Tibial artery (tissue), 4 donors: Measurements from ENCODE around the gene ACTA2.

Experiments used
- DNase-seq, 2 donors: peaks; one replicate each; pipeline ENCODE4 v3.0.0-alpha.2; 2019
- H3K27ac ChIP-seq, 2 donors: fragments of 200-600 bp; sonication (generic) in 1 of 2; 1 replicate in 1 of 2; 2 replicates in 1 of 2; pipeline ENCODE4 v1.5.1; 2018 to 2019; ENCODE audit warnings: mild to moderate bottlenecking in 1 of 2
- H3K27me3 ChIP-seq, 2 donors: fragments of 200-600 bp; sonication (generic) in 1 of 2; one replicate each; pipeline versions ENCODE4 v1.5.1 to v1.6.0; 2016 to 2019
- H3K36me3 ChIP-seq, 3 donors: fragments of 200-600 bp; sonication (generic) in 2 of 3; one replicate each; pipeline ENCODE4 v1.5.1; 2016 to 2019; ENCODE audit warnings: mild to moderate bottlenecking in 2 of 3
- H3K4me1 ChIP-seq, 4 donors: fragments of 200-600 bp; sonication (generic) in 2 of 4; 1 replicate in 3 of 4; 2 replicates in 1 of 4; pipeline ENCODE4 v1.5.1; 2016 to 2019
- H3K4me3 ChIP-seq, 2 donors: fragments of 200-600 bp; sonication (generic) in 1 of 2; 1 replicate in 1 of 2; 2 replicates in 1 of 2; pipeline ENCODE4 v1.5.1; 2018 to 2019; ENCODE audit warnings: mild to moderate bottlenecking in 2 of 2
- H3K9me3 ChIP-seq, 3 donors: fragments of 200-600 bp; sonication (generic) in 1 of 3; one replicate each; pipeline ENCODE4 v1.5.1; 2016 to 2019
- intact Hi-C: fragments of 100-400 bp; cut with DNase I; formaldehyde crosslinking; loops from one replicate; pipeline ENCODE4 v1.15.0; 2023; ENCODE audit warnings: low total_unique reads
- TF ChIP-seq, protein P1 (sequence below), 2 experiments: fragments of 200-600 bp in 1 of 2; fragments of 450-650 bp in 1 of 2; IDR thresholded peaks; one replicate each; pipeline ENCODE4 v1.5.1; 2017 to 2019; ENCODE audit warnings: antibody characterized with exemption in 2 of 2, mild to moderate bottlenecking in 1 of 2, moderate library complexity in 1 of 2

Gene ACTA2

DNA sequence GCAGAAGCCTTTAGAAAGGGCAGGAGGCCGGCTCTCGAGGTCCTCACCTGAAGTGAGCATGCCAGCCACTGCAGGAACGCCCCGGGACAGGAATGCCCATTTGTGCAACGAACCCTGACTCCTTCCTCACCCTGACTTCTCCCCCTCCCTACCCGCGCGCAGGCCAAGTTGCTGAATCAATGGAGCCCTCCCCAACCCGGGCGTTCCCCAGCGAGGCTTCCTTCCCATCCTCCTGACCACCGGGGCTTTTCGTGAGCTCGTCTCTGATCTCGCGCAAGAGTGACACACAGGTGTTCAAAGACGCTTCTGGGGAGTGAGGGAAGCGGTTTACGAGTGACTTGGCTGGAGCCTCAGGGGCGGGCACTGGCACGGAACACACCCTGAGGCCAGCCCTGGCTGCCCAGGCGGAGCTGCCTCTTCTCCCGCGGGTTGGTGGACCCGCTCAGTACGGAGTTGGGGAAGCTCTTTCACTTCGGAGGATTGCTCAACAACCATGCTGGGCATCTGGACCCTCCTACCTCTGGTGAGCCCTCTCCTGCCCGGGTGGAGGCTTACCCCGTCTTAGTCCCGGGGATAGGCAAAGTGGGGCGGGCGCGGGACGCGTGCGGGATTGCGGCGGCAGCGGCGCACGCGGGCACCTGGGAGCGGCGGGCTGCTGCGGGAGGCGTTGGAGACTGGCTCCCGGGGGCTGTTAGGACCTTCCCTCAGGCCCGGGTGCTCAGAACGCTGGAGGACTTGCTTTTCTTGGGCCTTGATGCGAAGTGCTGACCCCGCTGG, 38.0 kb upstream of the ACTA2 start, which contains the start of gene FAS:
TSS of gene FAS (plus strand) at position 415 of the 777 bp plus-strand sequence. CDS start at position 494, 79 bp downstream.
- DNase-seq = peak; percentile 83 to 90
- Histone ChIP-seq H3K36me3 (no peaks in the 10 kb centered on the region), H3K27ac (peak within 1 kb of the TSS; percentile 92 to 93), H3K4me3 (peak within 1 kb of the TSS; percentile 77 to 93), H3K4me1 (peaks cover 0 to 79% (median 21%) of the 10 kb centered on the region in 4 donors), H3K9me3 (no peaks in the 10 kb centered on the region), H3K27me3 (no peaks in the 10 kb centered on the region)
- intact Hi-C loops = no loop called here
- TF ChIP-seq, protein P1, sequence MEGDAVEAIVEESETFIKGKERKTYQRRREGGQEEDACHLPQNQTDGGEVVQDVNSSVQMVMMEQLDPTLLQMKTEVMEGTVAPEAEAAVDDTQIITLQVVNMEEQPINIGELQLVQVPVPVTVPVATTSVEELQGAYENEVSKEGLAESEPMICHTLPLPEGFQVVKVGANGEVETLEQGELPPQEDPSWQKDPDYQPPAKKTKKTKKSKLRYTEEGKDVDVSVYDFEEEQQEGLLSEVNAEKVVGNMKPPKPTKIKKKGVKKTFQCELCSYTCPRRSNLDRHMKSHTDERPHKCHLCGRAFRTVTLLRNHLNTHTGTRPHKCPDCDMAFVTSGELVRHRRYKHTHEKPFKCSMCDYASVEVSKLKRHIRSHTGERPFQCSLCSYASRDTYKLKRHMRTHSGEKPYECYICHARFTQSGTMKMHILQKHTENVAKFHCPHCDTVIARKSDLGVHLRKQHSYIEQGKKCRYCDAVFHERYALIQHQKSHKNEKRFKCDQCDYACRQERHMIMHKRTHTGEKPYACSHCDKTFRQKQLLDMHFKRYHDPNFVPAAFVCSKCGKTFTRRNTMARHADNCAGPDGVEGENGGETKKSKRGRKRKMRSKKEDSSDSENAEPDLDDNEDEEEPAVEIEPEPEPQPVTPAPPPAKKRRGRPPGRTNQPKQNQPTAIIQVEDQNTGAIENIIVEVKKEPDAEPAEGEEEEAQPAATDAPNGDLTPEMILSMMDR (IDR thresholded peaks at IDR 0.05) = no peak

DNA sequence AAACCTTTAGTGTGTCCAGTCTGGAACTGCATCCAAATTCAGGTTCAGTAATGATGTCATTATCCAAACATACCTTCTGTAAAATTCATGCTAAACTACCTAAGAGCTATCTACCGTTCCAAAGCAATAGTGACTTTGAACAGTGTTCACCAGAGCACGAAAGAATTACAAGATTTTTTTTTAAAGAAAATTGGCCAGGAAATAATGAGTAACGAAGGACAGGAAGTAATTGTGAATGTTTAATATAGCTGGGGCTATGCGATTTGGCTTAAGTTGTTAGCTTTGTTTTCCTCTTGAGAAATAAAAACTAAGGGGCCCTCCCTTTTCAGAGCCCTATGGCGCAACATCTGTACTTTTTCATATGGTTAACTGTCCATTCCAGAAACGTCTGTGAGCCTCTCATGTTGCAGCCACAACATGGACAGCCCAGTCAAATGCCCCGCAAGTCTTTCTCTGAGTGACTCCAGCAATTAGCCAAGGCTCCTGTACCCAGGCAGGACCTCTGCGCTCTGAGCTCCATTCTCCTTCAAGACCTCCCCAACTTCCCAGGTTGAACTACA, 37.3 kb upstream of the ACTA2 start:
- TF ChIP-seq, protein P1 (IDR thresholded peaks at IDR 0.05) = no peak
- H3K27ac ChIP-seq = peak overlapping the region; percentile 92 to 93
- DNase-seq = peak in 1 of 2 donors; percentile 65
- H3K36me3 ChIP-seq = no peaks in the 10 kb centered on the region
- intact Hi-C loops = loop anchor here (5.0 to 10.0 kb wide), 2 partner anchors 53 to 155 kb away; no protein-coding TSS in a partner anchor
- H3K4me3 ChIP-seq = peak overlapping the region; percentile 77 to 93
- no peaks in the 10 kb centered on the region for H3K9me3 ChIP-seq
- no peaks in the 10 kb centered on the region for H3K27me3 ChIP-seq
- H3K4me1 ChIP-seq = peaks cover 0 to 79% (median 27%) of the 10 kb centered on the region in 4 donors

DNA sequence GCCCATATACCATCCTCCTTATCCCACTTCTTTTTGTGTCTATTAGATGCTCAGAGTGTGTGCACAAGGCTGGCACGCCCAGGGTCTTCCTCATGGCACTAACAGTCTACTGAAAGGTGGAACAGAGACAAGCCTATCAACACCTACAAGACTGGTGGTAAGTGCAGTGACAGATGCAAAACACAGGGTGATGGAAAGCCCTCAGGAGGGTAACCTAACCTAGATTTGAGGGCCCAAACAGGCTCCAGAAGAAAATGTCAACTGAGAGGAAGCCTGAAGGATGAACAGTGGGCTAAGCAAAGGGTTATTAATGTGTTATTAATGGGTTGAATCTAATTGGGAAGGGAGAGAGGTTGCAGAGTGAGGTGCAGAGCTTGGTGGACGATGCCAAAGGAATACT, 36.9 kb upstream of the ACTA2 start:
- Histone ChIP-seq H3K27ac (peak overlapping the region; percentile 92 to 93), H3K27me3 (no peaks in the 10 kb centered on the region), H3K9me3 (no peaks in the 10 kb centered on the region), H3K4me1 (peaks cover 0 to 82% (median 32%) of the 10 kb centered on the region in 4 donors), H3K36me3 (no peaks in the 10 kb centered on the region), H3K4me3 (peak overlapping the region; percentile 77 to 93)
- no peak for DNase-seq
- intact Hi-C loops = loop anchor here (5.0 to 10.0 kb wide), 2 partner anchors 52 to 155 kb away; no protein-coding TSS in a partner anchor
- TF ChIP-seq, protein P1 (IDR thresholded peaks at IDR 0.05) = no peak

DNA sequence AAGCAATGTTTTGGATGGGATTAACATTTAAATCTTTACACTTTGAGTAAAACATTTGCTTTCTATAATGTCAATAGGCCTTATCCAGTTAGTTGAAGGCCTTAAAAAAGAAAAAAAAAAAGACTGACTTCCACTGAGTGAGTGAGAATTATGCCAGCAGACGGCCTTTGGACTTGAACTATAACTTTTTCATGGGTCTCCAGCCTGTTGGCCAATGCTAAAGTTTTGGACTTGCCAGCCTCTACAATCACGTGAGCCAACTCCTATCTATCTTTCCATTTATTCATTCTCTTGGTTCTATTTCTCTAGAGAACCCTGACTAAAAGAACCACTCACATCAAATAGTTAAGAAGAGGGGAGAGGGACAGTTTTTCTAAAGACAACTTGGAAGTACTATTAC, 35.3 kb upstream of the ACTA2 start:
- no peaks in the 10 kb centered on the region for H3K27me3 ChIP-seq
- H3K4me3 ChIP-seq = no peak overlapping the region
- intact Hi-C loops = loop anchor here (2.0 to 10.0 kb wide), 3 partner anchors 39 to 153 kb away; no protein-coding TSS in a partner anchor
- H3K9me3 ChIP-seq = no peaks in the 10 kb centered on the region
- H3K4me1 ChIP-seq = peaks cover 0 to 82% (median 33%) of the 10 kb centered on the region in 4 donors
- TF ChIP-seq, protein P1 (IDR thresholded peaks at IDR 0.05) = no peak
- no peak for DNase-seq
- peak overlapping the region; percentile 82 to 92 for H3K27ac ChIP-seq
- H3K36me3 ChIP-seq = no peaks in the 10 kb centered on the region

DNA sequence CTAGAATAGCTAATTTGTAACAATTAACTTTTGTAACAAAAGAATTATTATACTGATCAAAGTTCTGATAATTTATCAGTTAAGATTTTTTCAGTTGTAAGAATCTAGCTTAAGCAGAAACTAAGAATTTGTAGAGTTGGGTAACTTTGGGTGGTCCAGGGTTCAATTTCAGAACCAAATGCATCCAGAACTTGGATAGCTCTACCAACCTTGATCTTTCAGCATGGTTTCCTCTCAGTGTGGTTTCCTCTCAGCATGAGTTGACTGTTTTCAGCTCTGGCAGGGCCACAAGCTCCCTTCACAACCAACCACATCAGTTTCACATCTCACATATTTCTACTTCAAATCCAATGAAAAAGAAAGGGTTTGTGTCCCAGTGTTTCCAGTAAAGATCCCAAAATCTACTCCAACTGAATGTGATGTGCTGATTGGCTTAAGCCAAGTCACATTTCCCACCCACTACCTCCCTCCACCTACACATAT, 34.7 kb upstream of the ACTA2 start:
- Histone ChIP-seq H3K27ac (peak overlapping the region; percentile 82 to 92), H3K4me3 (no peak overlapping the region), H3K4me1 (peaks cover 0 to 82% (median 33%) of the 10 kb centered on the region in 4 donors)

More for the DNA sequence above, 34.7 kb upstream of the ACTA2 start:
- H3K9me3 ChIP-seq = no peaks in the 10 kb centered on the region
- no peaks in the 10 kb centered on the region for H3K36me3 ChIP-seq
- H3K27me3 ChIP-seq = no peaks in the 10 kb centered on the region
- DNase-seq = no peak
- intact Hi-C loops = loop anchor here (2.0 to 10.0 kb wide), 3 partner anchors 38 to 152 kb away; no protein-coding TSS in a partner anchor
- TF ChIP-seq, protein P1 (IDR thresholded peaks at IDR 0.05) = no peak
